GM12801 (cell line): Measurements from ENCODE around the gene ZG16B.

Experiments
- TF ChIP-seq, protein P1 (sequence below): IDR thresholded peaks from one replicate; pipeline ENCODE4 v1.5.1; 2011; ENCODE audit warnings: control low read depth; ENCODE audit not compliant: insufficient read length; ENCODE audit errors: extremely low read depth

Gene ZG16B

DNA sequence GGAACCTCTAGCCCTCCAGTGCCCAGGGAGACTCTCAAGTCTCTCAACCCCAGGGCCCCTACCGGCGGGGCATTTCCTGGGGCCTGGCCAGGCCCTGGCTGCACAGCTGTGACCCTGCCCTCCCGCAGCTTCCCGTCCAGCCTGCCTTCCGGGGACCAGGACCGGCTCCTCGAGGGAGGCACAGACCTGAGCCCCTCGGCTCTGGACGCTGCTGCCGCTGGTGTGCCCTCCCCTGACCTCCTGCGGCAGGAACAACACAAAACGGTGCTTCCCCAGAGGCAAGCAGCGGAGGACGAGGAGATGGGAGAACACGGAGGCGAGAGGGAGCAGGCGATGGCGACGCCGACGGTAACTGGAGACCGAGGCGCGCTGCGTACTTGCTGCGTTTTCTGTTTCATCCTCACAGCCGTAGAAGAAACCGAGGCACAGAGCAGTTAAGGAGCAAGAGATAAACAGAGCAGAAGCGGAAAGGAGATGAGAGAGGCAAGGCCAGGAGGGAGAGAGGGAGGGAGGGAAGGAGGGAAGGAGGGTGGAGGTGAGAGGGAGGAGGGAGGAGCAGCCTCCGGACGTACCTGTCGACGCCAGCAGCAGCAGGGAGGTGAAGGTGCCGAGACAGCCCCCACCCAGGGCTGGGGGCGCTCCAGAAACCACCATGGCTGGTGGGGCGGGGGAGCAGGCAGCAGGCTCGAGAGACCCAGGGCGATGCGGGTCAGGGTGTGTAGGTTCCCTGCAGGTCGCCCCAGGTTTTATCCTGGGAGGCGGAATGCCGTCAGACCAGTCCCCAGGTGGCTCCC is 27.5 kb downstream of the ZG16B start, which contains the start of gene PRSS22:
TSS of gene PRSS22 (minus strand) at position 720 of the 794 bp plus-strand sequence. CDS start at position 654, 66 bp downstream.
- TF ChIP-seq, protein P1, sequence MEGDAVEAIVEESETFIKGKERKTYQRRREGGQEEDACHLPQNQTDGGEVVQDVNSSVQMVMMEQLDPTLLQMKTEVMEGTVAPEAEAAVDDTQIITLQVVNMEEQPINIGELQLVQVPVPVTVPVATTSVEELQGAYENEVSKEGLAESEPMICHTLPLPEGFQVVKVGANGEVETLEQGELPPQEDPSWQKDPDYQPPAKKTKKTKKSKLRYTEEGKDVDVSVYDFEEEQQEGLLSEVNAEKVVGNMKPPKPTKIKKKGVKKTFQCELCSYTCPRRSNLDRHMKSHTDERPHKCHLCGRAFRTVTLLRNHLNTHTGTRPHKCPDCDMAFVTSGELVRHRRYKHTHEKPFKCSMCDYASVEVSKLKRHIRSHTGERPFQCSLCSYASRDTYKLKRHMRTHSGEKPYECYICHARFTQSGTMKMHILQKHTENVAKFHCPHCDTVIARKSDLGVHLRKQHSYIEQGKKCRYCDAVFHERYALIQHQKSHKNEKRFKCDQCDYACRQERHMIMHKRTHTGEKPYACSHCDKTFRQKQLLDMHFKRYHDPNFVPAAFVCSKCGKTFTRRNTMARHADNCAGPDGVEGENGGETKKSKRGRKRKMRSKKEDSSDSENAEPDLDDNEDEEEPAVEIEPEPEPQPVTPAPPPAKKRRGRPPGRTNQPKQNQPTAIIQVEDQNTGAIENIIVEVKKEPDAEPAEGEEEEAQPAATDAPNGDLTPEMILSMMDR, result no peak

DNA sequence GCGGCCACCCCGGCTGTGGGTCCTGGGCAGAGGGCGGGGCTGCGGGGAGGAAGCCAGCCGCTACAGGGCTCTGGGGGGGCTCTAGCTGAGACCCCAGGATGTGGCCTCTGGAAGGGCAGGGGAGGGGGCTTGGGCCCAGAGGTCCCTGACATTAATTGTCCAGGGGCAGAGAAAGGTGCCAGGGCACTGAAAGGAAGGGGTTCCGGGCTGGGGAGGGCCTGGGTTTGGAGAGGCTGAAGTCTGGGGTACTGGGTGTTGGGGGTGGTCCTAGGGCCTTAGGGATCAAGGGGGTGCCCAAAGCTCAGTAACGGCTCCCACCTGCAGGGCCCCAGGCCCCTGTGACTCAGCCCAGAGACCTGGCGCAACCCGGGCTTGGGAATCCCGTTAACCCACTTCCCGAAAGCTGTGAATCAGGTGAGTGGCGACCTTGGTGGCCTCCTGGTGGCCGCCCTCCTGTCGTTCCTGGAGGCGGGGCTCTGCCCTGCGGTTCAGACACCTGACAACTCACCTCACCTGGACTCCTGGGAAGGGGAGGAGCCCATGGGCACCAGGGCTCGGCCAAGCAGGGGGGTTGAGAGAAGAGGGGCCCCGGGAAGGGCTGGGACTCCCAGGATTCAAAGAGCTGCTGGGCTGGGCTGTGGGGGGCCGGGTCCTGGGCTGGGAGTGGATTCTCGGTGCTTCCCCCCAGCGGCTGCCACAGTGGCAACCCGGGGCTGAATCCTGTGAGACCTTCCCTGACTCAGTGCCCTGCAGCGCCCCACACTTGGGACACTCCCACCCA is 28.3 kb downstream of the ZG16B start:
- TF ChIP-seq, protein P1, result no peak

DNA sequence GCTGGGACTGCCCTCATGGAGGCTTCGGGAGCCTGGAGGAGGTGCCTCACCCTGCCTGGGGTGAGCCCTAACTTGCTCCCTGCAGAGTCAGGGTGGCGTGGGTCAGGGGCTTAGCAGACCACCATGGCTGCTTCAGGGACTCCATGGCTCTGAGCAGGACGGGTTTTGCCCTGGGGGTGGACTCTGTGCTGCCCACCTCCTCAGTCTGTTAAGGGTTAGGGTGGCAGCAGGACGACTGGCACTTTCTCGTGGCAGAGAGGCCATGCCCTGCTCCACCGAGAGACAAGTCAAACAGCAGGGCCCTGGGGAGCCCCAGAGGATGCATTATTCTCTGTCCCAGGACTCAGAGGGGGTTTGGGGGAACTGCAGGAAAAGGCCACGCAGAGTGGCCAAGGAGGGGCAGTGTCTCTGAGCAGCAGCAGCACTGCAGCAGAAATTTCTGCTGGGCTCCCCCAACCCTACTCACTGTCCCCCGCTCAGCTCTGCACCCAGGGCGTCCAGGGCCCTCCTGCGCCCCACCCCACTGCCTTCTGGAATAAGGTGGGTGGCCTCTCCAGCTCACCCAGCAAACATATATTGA is 29.7 kb downstream of the ZG16B start:
- TF ChIP-seq, protein P1, result no peak

DNA sequence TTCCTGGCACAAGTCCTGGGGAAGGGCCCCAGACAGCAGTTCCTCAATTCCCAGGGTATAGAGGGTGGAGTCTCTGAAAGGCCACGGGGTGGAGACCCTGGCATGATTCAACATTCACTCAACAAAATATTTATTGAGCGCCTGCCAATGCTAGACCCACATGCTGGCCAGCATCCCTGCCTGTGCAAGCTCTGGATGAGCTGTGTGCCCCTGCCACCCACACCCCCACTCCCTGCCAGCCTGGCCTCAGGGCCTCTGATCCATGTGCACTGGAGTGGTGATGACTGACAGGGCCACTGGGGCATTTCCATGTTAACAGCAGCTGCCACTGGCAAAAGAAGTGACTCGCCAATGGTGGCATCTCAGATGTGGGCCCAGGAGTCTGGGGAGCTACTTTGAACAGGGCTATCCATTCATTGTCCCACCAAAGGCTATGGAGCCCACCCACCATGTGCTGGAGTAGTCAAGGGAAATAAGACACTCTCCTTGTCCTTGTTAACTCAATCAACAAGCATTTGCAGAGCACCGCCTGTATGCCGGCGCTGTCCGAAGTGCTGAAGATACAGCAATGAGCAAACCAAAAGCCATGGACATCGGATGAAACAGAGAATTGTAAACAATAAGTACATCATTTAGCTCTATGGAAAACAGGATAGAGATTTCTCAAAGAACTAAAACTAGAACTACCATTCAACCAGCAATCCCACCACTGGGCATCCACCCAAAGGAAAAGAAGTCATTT is 30.9 kb downstream of the ZG16B start:
- TF ChIP-seq, protein P1, result no peak

DNA sequence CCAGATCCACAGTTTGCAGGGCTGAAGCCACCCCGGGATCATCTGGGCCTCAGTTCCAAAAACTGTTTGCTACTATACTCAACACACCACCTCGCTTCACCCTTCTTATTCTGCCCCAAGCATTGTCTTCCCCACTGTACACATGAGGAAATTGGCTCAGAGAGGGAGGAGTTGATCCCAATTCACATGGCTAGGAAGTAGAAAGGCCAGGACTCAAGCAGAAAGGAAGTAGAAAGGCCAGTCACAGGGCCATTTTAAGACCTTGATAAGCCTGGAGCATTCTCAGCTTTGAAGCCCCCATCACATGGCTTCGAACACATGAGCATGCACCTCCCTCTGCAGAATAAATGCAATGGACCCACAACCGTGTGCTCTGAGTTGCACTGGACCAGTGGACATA is 35.5 kb downstream of the ZG16B start:
- TF ChIP-seq, protein P1, result no peak

DNA sequence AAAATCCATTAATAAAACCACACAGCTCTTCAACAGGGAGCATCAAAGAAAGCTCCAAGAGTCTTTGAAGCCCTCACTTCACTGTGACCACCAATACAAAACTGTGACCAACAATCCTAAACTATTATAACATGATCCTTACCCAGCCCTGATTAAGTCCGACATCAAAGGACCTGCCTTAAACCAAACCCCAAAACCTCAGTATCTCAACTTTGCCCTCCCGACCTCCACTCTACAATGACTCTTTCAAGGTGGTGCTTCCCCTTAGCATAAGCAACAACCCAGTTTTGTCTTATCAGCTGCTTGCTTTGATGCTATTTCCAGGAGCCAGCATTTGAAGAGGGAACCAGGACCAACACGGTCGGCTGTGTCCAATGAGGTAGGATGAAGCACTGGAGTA is 36.3 kb downstream of the ZG16B start:
- TF ChIP-seq, protein P1, result no peak

DNA sequence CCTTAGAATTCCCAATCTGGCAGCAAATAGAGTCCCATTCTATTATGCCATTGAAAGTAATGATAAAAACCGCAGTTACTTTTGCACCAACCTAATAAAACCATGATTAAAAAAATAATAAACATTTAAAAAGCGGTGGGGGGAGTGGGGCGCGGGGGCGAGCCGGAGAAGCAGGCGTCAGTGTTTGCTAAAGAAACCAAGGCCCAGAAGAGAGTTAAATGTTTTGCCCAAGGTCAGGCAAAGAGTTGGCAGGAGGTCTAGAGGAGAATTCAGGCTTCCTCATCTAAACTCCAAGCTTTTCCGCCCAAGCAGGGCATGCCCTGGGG is 37.5 kb downstream of the ZG16B start:
- TF ChIP-seq, protein P1, result no peak
